ENCODE results near the gene AMY1B.
"Not testable (repeated sequence)": the region's sequence is repeated elsewhere in the genome, so short reads cannot be mapped to it uniquely, and the experiment has no call there.

The AMY1B gene

DNA sequence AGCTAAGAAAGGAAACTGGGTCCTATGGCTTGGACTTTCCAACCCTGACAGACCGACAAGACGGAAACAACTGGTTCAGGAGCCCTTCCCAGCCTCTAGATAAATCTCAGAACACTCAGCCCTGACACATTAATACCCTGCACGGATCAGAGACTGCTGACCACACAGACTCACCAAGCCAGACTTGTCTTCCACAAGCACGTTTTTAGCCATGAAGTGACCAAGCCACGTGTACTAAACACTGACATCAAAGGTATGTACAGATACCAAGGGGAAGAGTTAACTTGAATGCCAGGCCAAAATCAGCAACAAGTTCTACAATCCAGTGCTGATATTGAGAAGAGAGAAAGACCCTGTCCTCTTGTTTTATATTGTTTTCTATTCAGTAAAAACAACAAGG lies at the start of gene AMY1B:
TSS of gene AMY1B (minus strand) at position 101 of the 400 bp plus-strand sequence. CDS start 571 bp downstream, outside the sequence.
- DNase-seq: not testable (repeated sequence)

GRCh38 chr1:103745040-103745439 lies 49.0 kb upstream of the AMY1B start:
- DNase-seq: not testable (repeated sequence)

- DNase-seq: not testable (repeated sequence)
Observed at GRCh38 chr1:103744449-103744848, 48.4 kb upstream of the AMY1B start.

DNA sequence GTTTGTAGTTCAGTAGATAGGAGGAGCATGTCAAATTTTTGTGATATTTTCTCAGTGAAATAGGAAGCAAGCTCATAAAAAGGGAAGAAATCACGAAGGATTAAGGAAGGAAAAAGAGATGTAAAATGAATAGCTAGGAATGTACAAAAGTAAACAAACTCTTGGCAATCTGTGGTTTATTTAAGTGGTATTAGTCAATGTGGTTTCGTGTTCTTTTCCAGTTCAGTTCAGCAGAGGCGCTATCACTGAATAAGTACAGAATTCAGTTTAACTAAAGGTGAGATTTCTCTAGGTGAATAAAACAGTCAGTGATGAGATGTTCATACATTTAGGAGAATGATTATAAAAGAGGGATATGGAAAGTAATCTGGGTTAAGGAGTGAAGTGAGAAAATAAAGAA lies 42.0 kb upstream of the AMY1B start:
- DNase-seq: not testable (repeated sequence)

DNA sequence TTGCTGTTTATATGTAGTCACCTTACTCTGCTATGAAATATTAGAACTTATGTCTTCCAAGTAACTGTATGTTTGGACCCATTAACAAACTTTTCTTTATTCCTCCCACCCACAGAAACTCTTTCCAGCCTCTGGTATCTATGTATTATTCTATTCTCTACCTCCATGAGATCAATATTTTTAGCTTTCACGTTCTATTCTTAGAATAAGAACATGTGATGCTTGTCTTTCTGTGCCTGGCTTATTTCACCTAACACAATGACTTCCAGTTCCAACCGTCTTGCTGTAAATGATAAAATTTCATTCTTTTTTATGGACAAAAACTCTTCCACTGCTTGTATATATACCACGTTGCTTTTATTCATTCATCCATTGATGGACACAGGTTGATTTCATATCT lies 39.3 kb upstream of the AMY1B start:
- not testable (repeated sequence) for DNase-seq

DNA sequence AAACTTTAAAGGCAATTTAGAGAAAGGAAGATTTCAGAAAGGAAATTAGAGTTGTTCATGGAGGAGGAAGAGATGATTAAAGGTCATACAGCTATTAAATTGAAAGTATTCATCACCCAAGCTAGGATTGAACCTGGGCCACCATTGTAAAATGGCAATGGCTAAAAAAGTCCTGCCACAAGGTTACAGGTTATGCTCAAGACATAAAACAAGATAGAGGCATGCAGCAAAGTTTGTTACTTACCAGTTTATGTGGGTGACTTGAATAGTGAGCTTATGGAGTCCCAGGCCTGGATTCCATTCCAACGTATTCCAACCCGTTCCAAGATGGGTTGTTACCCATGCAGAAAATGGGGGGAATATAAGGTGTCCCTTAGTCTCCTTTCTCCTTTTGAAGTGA lies 25.5 kb upstream of the AMY1B start:
- DNase-seq: not testable (repeated sequence)

- DNase-seq: not testable (repeated sequence)
Observed at GRCh38 chr1:103717404-103717803, 21.4 kb upstream of the AMY1B start.

DNA sequence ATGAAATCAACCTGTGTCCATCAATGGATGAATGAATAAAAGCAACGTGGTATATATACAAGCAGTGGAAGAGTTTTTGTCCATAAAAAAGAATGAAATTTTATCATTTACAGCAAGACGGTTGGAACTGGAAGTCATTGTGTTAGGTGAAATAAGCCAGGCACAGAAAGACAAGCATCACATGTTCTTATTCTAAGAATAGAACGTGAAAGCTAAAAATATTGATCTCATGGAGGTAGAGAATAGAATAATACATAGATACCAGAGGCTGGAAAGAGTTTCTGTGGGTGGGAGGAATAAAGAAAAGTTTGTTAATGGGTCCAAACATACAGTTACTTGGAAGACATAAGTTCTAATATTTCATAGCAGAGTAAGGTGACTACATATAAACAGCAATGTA lies 14.4 kb upstream of the AMY1B start:
- DNase-seq: not testable (repeated sequence)

DNA sequence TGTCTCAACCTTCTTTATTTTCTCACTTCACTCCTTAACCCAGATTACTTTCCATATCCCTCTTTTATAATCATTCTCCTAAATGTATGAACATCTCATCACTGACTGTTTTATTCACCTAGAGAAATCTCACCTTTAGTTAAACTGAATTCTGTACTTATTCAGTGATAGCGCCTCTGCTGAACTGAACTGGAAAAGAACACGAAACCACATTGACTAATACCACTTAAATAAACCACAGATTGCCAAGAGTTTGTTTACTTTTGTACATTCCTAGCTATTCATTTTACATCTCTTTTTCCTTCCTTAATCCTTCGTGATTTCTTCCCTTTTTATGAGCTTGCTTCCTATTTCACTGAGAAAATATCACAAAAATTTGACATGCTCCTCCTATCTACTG lies 11.7 kb upstream of the AMY1B start:
- DNase-seq: not testable (repeated sequence)

GRCh38 chr1:103701256-103701655 lies 5.2 kb upstream of the AMY1B start:
- DNase-seq: not testable (repeated sequence)

GRCh38 chr1:103700669-103701068 lies 4.7 kb upstream of the AMY1B start:
- DNase-seq: not testable (repeated sequence)

DNA sequence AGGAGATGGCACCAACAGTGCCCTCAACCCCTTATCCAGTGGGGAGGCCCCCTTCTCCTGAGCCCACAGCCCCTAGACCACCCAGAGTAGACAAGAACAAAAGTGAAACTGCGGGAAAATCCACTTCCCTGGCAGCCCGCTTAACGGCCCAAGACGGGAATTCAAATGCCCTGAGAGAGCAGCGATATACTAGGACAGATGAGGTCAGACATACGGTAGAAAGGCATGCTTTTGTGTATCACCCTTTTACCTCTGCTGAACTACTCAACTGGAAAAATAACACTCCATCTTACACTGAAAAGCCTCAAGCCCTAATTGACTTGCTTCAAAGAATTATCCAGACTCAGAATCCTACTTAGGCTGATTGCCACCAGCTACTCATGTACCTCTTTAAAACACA lies 1.4 kb upstream of the AMY1B start:
- DNase-seq: not testable (repeated sequence)

DNA sequence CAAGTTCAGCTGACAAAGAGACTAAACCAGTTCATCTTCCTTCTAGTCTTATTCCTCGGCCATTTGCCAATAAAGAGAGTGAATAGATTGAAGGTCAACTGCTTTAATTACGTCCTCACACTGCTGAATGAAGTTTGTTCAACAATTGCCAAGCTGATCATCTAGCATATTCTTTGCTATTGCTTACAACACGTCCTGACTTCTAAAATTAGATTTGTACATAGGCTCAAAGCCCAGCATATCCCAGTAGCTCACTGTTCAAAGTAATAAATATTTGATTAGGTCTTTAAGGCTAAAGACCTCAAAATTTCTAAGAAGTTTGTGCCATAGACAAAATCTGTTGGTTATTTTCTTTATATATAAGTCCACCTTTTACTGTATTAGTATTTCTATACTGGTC lies 19.7 kb downstream of the AMY1B start:
- DNase-seq: not testable (repeated sequence)

DNA sequence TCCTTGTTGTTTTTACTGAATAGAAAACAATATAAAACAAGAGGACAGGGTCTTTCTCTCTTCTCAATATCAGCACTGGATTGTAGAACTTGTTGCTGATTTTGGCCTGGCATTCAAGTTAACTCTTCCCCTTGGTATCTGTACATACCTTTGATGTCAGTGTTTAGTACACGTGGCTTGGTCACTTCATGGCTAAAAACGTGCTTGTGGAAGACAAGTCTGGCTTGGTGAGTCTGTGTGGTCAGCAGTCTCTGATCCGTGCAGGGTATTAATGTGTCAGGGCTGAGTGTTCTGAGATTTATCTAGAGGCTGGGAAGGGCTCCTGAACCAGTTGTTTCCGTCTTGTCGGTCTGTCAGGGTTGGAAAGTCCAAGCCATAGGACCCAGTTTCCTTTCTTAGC lies 40.5 kb downstream of the AMY1B start, which contains the start of gene AMY1A:
TSS of gene AMY1A (plus strand) at position 301 of the 400 bp plus-strand sequence. CDS start 571 bp downstream, outside the sequence.
- DNase-seq: not testable (repeated sequence)

DNA sequence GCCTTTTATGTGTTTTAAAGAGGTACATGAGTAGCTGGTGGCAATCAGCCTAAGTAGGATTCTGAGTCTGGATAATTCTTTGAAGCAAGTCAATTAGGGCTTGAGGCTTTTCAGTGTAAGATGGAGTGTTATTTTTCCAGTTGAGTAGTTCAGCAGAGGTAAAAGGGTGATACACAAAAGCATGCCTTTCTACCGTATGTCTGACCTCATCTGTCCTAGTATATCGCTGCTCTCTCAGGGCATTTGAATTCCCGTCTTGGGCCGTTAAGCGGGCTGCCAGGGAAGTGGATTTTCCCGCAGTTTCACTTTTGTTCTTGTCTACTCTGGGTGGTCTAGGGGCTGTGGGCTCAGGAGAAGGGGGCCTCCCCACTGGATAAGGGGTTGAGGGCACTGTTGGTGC lies 41.9 kb downstream of the AMY1B start:
- DNase-seq: not testable (repeated sequence)

DNA sequence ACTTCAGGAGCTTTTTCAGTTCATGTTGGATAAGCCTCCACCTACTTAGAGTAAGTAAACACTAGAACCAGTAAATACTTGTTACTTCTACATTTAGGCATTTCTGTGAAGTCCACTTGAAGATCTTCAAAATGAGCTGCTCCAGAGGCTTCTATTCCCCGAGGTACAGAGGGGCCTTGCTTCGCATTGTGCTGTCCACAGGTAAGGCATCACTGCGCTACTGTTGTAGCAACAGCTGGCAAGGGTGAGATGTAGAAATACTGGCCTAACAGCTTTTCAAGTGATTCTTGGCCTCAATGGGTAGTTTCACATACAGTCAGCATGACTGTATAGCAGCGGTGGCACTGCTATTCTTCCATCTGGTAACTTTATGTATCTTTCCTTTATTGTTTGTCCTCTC lies 45.1 kb downstream of the AMY1B start:
- not testable (repeated sequence) for DNase-seq

- not testable (repeated sequence) for DNase-seq
Observed at GRCh38 chr1:103650305-103650704, 45.7 kb downstream of the AMY1B start.

DNA sequence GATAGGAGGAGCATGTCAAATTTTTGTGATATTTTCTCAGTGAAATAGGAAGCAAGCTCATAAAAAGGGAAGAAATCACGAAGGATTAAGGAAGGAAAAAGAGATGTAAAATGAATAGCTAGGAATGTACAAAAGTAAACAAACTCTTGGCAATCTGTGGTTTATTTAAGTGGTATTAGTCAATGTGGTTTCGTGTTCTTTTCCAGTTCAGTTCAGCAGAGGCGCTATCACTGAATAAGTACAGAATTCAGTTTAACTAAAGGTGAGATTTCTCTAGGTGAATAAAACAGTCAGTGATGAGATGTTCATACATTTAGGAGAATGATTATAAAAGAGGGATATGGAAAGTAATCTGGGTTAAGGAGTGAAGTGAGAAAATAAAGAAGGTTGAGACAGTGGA lies 52.1 kb downstream of the AMY1B start:
- not testable (repeated sequence) for DNase-seq

GRCh38 chr1:103641194-103641593 lies 54.8 kb downstream of the AMY1B start:
- not testable (repeated sequence) for DNase-seq
